Endometrial microvascular endothelial cells (primary cell): ENCODE measurements around the gene KRTAP12-4. TPM values are rescaled to one million over a fixed set of nuclear protein-coding genes. Genes with fewer than 3 reads are reported as not detected.
"Not testable (repeated sequence)": the region's sequence is repeated elsewhere in the genome, so short reads cannot be mapped to it uniquely, and the experiment has no call there.

Source experiments
- in situ Hi-C: cut with HindIII; loops from 2 replicates; pipeline ENCODE4 v1.10.0; 2017; ENCODE audit warnings: low sequenced_read_pairs, low pct_unique_long_range_greater_than_20kb; ENCODE audit errors: inconsistent ontology term
- total RNA-seq: library from RNA; depleted of rRNA; stranded (reverse); fragments of >200 nt; gene quantifications from one replicate; pipeline ENCODE4 v1.2.3, GENCODE V29; 2015; ENCODE audit errors: inconsistent ontology term

The KRTAP12-4 gene
- total RNA-seq, 1 donor from 2014 or later = not detected

- in situ Hi-C loops = no loop called here
Measured at GRCh38 chr21:44691686-44692085, 37.2 kb upstream of the KRTAP12-4 start.

GRCh38 chr21:44689740-44690139, 35.3 kb upstream of the KRTAP12-4 start:
- in situ Hi-C loops = not testable (repeated sequence)

DNA sequence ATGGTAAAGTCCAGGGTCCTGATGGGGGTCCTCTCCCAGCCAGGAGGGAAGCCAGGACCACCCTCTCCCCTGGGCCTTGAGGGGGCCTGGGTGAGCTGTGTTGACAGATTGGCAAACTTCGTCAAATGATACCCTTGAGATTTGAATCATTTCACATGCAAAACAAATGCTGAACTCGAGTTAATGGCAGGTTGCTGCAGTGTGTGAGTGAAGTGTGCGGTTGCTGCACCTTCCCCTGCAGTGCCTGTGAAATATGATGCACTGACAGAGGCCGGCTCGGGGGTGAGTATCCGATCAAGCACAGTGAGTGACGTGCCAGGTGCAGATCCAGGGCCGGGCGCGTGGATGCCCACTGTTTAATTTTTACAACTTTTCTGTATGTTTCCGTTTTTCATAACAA, 33.2 kb upstream of the KRTAP12-4 start:
- in situ Hi-C loops = no loop called here

- in situ Hi-C loops = no loop called here
Measured at GRCh38 chr21:44686843-44687561, 32.5 kb upstream of the KRTAP12-4 start.

GRCh38 chr21:44686000-44686781, 31.7 kb upstream of the KRTAP12-4 start:
- in situ Hi-C loops = no loop called here

GRCh38 chr21:44685050-44685449, 30.6 kb upstream of the KRTAP12-4 start:
- in situ Hi-C loops = not testable (repeated sequence)

- in situ Hi-C loops = no loop called here
Measured at GRCh38 chr21:44684483-44684882, 30.0 kb upstream of the KRTAP12-4 start.

DNA sequence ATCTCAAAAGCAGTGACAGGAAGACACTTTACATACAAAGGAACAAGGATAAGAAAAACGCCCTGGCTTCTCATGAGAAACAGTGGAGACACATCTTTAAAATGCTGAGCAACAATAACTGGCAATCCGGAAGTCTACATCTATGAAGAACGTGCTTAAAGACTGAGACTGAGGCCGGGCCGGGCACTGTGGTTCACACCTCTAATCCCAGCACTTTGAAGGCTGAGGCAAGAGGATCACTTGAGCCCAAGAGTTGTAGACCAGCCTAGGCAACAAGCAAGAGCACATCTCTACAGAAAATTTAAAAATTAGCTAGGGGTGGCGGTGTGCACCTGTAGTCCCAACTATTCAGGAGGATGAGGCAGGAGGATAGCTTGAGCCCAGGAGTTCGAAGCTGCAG, 29.6 kb upstream of the KRTAP12-4 start:
- in situ Hi-C loops = no loop called here

- in situ Hi-C loops = no loop called here
Measured at GRCh38 chr21:44682580-44683151, 28.2 kb upstream of the KRTAP12-4 start.

DNA sequence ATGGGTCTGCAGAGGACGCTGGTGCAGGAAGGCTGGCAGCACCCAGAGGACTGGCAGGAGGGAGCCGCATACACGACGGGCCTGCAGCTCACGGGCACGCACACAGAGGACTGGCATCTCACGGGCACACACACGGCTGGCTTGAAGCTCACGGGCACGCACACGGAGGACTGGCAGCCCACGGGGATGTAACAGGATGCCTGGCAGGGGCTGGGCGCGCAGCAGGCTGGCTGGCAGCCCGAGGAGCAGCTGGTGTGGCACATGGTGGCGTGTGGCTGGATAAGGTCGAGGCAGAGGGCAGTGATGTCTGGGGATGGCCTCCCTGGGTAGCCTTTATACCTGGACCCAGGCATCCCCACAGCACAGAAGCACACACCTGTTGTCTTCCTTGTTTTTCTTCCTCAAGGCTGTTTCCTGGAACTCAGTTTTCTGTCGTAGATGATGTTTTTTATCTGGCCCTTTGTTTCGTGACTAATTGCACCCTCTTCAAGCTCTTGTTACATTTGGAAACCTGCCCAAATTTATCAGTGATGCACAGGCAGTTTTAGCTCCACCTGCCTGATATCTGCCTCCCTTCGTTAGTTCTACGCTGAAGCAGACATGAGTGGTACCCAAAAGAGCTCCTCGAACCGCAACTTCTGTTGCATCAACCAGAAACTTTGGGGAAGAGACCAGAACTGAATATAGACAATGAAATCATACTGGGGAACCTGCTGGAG, 27.6 kb upstream of the KRTAP12-4 start, which contains the start of gene KRTAP12-1:
Gene KRTAP12-1, minus strand, starts transcription at position 303 of the 719 bp plus-strand sequence. Its CDS starts 40 bp downstream, at position 263.
- in situ Hi-C loops = no loop called here

- in situ Hi-C loops = no loop called here
Measured at GRCh38 chr21:44681152-44681551, 26.7 kb upstream of the KRTAP12-4 start.

GRCh38 chr21:44677881-44678280, 23.4 kb upstream of the KRTAP12-4 start:
- in situ Hi-C loops = no loop called here

GRCh38 chr21:44671911-44672310, 17.5 kb upstream of the KRTAP12-4 start:
- in situ Hi-C loops = no loop called here

DNA sequence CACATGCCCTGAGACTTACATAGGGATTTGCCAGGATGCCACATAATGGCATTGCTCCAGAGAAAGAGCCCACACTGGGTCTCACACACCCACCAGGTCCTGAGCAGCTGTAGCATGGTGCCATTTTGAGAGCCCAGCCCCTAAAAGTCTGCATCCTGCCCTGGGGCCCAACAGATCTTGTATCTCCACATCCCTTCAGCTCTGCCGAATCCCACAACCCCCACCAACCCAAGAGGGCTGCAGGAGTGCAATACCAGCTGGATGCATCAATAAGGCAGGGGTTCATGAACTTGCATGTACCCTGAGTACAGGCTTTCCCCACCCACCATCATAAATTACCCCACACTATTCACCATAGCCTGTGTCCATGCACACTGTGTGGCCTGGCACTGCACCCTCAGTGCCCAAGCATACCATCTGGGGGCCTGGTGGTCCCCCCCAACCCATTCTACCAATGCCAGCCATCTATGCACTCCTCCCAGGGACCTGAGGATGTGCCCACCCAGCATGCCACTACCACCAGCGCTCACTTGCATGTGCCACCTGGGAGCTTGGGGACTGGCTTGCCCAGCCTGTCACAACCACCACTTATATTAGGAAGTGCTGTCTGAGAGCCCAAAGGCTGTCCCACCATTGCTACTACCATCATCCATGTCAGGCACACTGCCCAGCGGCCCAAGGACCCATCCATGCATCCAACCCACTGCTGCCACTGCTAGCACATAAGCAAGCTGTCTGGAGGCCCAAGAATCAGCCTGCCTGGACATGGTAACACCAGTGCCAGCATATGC, 16.4 kb upstream of the KRTAP12-4 start:
- in situ Hi-C loops = no loop called here

DNA sequence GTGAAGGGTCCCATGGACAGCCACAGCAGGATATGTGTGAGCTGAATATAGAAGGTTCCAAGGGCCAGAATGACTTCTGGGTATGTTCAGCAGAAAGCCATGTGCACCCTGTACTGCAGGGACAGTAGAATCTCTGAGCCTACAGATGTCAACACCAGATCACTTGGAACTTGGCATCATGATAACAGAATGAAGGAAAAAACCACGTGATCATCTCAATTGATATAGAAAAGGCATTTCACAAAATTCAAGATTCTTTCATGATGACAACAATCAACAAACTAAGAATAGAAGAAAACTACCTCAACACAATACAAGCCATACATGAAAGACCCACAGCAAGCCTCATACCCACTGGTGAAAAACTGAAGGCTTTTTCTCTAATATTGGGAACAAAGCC, 13.2 kb upstream of the KRTAP12-4 start:
- in situ Hi-C loops = no loop called here

DNA sequence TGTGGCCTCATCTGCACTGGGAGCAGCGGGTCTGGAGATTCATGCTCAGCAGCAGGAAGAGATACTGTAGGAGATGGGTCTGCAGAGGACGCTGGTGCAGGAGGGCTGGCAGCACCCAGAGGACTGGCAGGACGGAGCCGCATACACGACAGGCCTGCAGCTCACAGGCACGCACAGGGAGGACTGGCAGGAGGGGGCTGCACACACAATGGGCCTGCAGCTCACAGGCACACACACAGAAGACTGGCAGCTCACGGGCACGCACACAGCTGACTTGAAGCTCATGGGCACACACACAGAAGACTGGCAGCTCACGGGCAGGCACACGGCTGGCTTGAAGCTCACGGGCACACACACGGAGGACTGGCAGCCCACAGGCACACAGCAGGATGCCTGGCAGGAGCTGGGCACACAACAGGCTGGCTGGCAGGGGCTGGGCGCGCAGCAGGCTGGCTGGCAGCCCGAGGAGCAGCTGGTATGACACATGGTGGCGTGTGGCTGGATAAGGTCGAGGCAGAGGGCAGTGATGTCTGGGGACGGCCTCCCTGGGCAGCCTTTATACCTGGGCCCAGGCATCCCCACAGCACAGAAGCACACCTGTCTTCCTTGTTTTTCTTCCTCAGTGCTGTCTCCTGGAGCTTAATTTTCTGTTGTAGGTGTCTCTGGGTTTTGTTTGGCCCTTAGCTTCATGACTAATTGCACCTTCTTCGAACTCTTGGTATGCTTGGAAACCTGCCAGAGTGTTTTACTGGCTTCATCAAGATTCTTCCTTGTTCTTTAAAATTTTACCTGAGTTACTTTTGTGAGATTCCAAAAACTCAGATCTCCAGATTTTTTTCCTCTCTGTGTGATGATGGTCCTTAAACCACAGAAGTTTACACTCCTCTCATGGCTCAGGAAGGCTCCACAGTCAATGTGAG, 12.2 kb upstream of the KRTAP12-4 start, which contains the start of gene KRTAP12-2:
Gene KRTAP12-2, minus strand, starts transcription at position 527 of the 920 bp plus-strand sequence. Its CDS starts 41 bp downstream, at position 486.
- in situ Hi-C loops = no loop called here

DNA sequence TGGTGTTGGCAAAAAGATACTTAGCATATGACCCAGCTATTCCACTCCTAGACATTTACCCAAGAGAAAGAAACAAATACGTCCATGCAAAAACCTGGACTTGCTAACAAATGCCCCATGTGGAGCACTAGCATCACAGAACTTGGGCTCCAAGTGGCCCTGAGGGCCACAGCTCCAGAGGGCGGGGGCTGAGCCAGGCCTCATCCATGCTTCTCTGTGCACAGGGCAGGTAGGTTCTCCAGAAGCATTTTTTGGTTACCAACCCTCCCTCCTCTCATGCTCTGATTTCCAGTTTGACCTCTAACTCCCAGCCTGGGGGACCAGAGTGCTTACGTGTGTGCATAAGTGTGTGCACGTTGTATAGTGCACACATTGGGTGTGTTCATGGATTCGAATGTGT, 10.2 kb upstream of the KRTAP12-4 start:
- in situ Hi-C loops = no loop called here
